ENCODE results near the gene C5orf58.

DNA sequence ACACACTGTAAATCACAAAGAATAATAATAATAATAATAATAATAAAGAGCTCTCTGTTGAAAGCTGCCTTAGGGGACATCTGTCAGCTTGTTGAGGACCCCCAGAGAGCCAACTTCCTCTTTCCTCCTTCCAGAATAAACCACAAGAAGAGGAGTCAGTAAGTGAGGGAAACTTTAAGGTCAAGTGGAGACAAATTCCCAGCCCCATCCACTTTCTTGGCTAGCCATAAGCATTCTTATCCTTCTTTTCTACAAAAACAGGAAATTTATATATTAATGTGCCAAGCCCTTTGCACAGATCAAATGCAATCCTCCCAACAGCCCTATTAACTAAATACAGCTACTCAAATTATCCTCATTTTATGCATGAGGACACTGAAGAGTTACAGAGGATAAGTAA is 9.4 kb upstream of the C5orf58 start:
- TF ChIP-seq, protein P1, sequence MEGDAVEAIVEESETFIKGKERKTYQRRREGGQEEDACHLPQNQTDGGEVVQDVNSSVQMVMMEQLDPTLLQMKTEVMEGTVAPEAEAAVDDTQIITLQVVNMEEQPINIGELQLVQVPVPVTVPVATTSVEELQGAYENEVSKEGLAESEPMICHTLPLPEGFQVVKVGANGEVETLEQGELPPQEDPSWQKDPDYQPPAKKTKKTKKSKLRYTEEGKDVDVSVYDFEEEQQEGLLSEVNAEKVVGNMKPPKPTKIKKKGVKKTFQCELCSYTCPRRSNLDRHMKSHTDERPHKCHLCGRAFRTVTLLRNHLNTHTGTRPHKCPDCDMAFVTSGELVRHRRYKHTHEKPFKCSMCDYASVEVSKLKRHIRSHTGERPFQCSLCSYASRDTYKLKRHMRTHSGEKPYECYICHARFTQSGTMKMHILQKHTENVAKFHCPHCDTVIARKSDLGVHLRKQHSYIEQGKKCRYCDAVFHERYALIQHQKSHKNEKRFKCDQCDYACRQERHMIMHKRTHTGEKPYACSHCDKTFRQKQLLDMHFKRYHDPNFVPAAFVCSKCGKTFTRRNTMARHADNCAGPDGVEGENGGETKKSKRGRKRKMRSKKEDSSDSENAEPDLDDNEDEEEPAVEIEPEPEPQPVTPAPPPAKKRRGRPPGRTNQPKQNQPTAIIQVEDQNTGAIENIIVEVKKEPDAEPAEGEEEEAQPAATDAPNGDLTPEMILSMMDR (IDR thresholded peaks at IDR 0.05; ENCODE audit: poor library complexity, severe bottlenecking) = no peak
- TF ChIP-seq MXI1 (conservative IDR thresholded peaks at IDR 0.05; ENCODE audit: poor library complexity, severe bottlenecking) (no peak), POLR2AphosphoS5 (IDR thresholded peaks at IDR 0.05) (no peak), SMC3 (conservative IDR thresholded peaks at IDR 0.05; ENCODE audit: poor library complexity) (no peak), EZH2 (IDR thresholded peaks at IDR 0.05; ENCODE audit: borderline replicate concordance, insufficient read depth, low read length, poor library complexity, severe bottlenecking) (no peak), TAF1 (IDR thresholded peaks at IDR 0.05; ENCODE audit: low read depth) (no peak)
- TF ChIP-seq, protein P2, sequence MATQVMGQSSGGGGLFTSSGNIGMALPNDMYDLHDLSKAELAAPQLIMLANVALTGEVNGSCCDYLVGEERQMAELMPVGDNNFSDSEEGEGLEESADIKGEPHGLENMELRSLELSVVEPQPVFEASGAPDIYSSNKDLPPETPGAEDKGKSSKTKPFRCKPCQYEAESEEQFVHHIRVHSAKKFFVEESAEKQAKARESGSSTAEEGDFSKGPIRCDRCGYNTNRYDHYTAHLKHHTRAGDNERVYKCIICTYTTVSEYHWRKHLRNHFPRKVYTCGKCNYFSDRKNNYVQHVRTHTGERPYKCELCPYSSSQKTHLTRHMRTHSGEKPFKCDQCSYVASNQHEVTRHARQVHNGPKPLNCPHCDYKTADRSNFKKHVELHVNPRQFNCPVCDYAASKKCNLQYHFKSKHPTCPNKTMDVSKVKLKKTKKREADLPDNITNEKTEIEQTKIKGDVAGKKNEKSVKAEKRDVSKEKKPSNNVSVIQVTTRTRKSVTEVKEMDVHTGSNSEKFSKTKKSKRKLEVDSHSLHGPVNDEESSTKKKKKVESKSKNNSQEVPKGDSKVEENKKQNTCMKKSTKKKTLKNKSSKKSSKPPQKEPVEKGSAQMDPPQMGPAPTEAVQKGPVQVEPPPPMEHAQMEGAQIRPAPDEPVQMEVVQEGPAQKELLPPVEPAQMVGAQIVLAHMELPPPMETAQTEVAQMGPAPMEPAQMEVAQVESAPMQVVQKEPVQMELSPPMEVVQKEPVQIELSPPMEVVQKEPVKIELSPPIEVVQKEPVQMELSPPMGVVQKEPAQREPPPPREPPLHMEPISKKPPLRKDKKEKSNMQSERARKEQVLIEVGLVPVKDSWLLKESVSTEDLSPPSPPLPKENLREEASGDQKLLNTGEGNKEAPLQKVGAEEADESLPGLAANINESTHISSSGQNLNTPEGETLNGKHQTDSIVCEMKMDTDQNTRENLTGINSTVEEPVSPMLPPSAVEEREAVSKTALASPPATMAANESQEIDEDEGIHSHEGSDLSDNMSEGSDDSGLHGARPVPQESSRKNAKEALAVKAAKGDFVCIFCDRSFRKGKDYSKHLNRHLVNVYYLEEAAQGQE (IDR thresholded peaks at IDR 0.05; ENCODE audit: borderline replicate concordance) = no peak
